Neural cell (in vitro differentiated cells): ENCODE results near the gene BTBD6.

Experiments
- CTCF ChIP-seq: fragments of 450-650 bp; IDR thresholded peaks from 2 replicates; pipeline ENCODE4 v1.5.1; 2014; ENCODE audit warnings: antibody characterized with exemption, mild to moderate bottlenecking, moderate library complexity; ENCODE audit not compliant: poor library complexity, severe bottlenecking
- EP300 ChIP-seq: fragments of 450-650 bp; conservative IDR thresholded peaks from 2 replicates; pipeline ENCODE4 v1.6.1; 2014; ENCODE audit warnings: antibody characterized with exemption, mild to moderate bottlenecking, moderate library complexity; ENCODE audit not compliant: poor library complexity, severe bottlenecking
- POLR2AphosphoS5 ChIP-seq: IDR thresholded peaks from 2 replicates; pipeline ENCODE4 v1.6.1; 2012
- RAD21 ChIP-seq: fragments of 450-650 bp; conservative IDR thresholded peaks from 2 replicates; pipeline ENCODE4 v1.6.1; 2014; ENCODE audit warnings: antibody characterized with exemption, mild to moderate bottlenecking, moderate library complexity
- SMC3 ChIP-seq: fragments of 450-650 bp; conservative IDR thresholded peaks from 2 replicates; pipeline ENCODE4 v1.6.1; 2014; ENCODE audit warnings: antibody characterized with exemption, mild to moderate bottlenecking, moderate library complexity; ENCODE audit not compliant: poor library complexity
- TAF1 ChIP-seq: IDR thresholded peaks from 2 replicates; pipeline ENCODE4 v1.6.1; 2012; ENCODE audit warnings: low read depth

DNA sequence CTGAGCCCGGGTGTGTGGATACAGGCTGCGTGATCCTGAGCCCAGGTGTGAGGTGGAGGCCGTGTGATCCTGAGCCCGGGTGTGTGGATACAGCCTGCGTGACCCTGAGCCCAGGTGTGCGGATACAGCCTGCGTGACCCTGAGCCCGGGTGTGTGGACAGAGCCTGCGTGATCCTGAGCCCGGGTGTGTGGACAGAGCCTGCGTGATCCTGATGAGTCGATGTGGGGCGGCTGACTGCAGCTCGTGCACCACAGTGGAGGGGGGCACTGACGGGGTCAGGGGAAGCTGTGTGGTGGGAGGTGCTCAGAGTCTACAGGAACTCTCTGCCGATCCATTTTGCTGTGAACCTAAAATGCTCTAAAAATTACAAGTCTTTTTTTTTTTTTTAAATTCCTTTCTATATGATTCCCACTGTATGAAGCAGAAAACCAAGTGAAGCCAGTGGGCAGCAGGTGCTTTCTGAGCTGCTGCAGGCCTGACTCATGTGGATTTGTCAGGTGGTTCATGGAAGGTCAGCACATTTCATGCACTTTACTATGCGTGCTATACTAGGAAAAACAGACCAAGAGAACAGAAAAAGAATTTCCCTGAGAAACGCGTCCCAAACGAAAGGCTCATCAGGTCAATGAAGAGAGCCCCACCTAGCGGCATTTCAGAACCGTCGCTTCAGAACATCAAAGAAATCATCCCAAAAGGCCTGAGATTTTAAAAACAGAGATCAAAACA lies 33.2 kb downstream of the BTBD6 start:
- no peak for TF ChIP-seq TAF1
- TF ChIP-seq CTCF: peak; percentile 83
- TF ChIP-seq RAD21: peak; percentile 80
- TF ChIP-seq SMC3: peak; percentile 71
- TF ChIP-seq EP300: no peak
- no peak for TF ChIP-seq POLR2AphosphoS5
